ENCODE data around the gene ARRDC5.
"Not testable (repeated sequence)": the region's sequence is repeated elsewhere in the genome, so short reads cannot be mapped to it uniquely, and the experiment has no call there.

ARRDC5 gene

DNA sequence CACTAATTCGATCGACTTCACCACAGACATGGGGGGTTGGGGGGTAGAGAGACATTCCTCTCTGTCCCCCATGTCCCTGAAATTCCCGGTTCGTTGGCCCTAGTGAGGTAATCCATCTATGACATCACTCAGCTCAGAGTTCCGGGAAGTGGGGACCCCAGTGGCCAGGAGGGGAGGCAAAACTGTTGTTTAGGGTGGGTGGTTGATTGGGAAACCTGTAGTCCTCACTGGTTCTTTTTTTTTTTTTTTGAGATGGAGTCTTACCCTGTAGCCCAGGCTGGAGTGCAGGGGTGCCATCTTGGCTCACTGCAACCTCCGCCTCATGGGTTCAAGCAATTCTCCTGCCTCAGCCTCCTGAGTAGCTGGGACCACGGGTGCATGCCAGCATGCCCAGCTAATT lies at the start of gene ARRDC5:
Gene ARRDC5, minus strand, starts transcription at position 101 of the 400 bp plus-strand sequence. Its CDS starts 71 bp downstream, at position 30.
- DNase-seq (ENCODE audit: low spot score): no peak

DNA sequence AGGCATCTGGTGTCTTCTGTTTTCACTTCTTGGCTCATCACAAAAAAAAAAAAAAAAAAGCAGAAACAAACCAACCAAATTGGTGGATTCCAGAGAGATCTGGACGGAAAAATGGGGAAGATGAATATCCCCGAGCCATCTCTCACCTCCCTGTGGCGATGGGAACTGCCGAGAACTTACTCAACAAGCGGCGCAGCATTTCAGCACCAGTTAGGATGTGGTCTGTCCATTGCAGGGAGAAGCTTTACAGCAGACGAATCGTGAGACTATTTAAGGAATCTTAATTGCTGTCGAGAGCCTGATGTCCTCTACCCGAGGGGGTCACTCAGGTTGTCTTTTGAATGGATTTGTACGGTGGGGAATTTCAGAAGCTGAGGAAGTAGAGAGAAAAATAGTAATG lies 49.0 kb upstream of the ARRDC5 start:
- no peak for DNase-seq (ENCODE audit: low spot score)

DNA sequence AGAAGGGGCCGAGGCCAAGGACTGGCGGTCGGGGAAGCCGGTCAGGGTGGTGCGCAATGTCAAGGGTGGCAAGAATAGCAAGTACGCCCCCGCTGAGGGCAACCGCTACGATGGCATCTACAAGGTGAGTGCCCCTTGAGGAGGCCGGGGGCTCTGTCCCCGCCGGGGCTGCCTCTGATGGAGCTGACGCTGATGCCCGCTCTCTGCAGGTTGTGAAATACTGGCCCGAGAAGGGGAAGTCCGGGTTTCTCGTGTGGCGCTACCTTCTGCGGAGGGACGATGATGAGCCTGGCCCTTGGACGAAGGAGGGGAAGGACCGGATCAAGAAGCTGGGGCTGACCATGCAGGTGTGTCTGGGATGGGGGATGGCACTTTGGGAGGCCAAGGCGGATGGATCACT lies 48.0 kb upstream of the ARRDC5 start:
- not testable (repeated sequence) for DNase-seq (ENCODE audit: low spot score)

DNA sequence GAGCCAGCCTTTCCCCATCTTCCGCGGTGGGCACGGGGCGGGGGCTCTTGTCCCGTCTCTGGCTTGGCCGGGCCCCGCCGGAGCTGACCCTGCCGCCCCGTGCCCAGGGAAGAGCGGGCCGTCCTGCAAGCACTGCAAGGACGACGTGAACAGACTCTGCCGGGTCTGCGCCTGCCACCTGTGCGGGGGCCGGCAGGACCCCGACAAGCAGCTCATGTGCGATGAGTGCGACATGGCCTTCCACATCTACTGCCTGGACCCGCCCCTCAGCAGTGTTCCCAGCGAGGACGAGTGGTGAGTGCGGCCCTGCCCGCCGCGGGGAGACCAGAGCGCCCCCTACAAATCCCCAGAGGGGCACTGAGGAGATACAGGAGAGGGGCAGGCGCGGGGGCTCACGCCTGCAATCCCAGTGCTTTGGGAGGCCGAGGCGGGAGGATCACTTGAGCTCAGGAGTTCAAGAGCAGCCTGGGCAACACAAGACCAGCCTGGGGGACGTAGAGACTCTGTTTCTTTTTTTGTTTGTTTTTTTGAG lies 39.0 kb upstream of the ARRDC5 start:
- not testable (repeated sequence) for DNase-seq (ENCODE audit: low spot score)

DNA sequence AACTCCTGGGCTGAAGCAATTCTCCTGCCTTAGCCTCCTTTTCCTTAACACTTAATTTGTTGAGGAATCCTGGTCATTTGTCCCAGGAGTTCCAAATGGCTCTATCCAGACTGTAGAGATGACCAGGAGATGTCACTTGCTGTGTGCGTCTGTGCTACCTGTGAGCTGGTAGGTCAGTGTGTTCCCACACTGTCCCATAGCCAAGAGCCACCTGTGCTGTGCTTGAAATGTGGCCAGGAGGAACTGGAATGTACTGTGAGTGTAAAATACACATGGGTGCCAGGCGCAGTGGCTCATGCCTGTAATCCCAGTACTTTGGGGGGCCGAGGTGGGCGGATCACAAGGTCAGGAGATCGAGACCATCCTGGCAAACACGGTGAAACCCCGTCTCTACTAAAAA lies 36.8 kb upstream of the ARRDC5 start:
- no peak for DNase-seq (ENCODE audit: low spot score)

DNA sequence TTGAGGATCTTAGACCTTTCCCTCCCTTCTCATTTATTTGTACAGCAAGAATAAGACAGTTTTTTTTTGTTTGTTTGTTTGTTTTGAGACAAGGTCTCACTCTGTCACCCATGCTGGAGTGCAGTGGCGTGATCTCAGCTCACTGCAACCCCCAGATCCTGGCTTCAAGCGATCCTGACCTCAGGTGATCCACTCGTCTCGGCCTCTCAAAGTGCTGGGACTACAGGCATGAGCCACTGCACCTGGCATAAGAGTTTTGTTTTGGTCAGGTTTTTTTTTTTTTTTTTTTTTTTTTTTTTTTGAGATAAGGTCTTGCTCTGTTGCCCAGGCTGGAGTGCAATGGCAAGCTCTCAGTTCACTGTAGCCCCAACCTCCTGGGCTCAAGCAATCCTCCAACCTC lies 35.8 kb upstream of the ARRDC5 start:
- not testable (repeated sequence) for DNase-seq (ENCODE audit: low spot score)

DNA sequence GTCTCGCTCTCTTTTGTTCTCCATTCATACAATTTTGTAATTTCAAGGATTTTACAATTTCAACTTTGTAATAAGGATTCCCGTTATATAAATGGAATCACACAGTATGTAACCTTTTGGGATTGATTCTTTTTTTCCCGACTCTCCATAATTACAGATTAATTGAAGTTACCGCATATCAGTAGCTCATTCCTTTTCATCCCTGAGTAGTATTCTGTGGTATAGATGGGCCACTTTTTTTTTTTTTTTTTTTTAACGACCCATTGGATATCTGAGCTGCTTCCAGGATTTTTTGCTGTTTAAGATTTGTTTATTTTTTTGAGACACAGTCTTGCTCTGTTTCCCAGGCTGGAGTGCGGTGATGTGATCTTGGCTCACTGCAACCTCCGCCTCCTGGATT lies 34.4 kb upstream of the ARRDC5 start:
- no peak for DNase-seq (ENCODE audit: low spot score)

DNA sequence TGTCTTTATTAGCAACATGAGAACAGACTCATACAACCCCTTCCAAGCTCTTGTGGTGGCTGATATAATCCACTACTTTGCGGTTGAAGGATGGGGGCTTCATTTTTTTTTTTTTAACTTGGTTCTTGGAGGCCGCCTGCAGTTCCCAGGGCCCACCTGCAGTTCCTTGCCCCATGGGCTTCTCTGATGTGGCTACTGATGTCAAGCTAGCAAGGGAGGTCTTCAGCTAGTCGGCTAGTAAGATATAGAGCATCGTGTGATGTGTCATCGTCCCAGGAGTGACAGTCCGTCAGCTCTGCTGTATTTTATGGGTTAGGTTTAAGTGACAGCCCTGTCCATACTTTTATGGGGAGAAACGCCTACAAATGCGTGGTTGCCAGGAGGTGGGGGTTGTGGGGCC lies 32.7 kb upstream of the ARRDC5 start:
- DNase-seq (ENCODE audit: low spot score): no peak

DNA sequence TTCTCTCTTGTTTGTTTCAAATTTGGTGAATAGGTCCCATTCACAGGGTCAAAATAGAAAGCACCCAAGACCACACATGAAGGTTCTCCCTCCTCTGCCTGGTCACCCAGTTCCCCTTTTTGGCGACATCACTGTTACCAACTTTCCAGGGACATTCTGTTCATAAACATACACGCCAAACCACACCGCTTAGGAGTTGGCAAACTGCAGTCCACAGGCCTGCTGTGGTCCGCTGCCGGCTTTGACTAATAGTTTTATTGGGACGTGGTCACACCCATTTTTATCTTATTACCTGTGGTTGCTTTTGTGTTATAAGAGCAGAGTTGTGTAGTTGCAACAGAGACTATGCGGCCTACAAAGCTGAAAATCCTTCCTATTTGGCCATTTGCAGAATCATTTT lies 30.8 kb upstream of the ARRDC5 start:
- no peak for DNase-seq (ENCODE audit: low spot score)

DNA sequence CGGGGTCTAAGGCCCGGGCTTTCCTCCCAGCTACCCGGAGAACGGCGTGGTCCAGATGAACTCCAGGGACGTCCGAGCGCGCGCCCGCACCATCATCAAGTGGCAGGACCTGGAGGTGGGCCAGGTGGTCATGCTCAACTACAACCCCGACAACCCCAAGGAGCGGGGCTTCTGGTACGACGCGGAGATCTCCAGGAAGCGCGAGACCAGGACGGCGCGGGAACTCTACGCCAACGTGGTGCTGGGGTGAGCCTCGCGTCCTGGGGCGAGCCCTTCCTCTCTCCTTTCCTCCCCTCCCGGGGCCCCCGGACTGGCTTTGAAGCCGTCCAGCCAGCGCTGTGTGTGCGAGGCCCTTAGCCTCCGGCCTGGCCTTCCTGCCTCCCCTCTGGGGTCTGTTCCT lies 30.0 kb upstream of the ARRDC5 start:
- DNase-seq (ENCODE audit: low spot score): no peak

DNA sequence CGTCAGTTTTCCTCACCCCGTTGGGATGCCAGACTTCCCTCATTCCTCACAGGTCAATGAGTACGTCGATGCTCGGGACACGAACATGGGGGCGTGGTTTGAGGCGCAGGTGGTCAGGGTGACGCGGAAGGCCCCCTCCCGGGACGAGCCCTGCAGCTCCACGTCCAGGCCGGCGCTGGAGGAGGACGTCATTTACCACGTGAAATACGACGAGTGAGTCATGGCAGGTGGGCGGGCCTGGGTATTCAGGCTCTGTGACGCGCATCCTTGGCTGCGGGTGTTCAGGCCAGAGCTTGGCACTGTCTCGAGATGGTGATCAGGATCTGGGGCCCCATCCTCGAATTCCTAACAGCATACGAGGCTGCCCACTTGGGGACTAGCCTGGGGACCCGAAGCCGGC lies 28.0 kb upstream of the ARRDC5 start:
- DNase-seq (ENCODE audit: low spot score): no peak

DNA sequence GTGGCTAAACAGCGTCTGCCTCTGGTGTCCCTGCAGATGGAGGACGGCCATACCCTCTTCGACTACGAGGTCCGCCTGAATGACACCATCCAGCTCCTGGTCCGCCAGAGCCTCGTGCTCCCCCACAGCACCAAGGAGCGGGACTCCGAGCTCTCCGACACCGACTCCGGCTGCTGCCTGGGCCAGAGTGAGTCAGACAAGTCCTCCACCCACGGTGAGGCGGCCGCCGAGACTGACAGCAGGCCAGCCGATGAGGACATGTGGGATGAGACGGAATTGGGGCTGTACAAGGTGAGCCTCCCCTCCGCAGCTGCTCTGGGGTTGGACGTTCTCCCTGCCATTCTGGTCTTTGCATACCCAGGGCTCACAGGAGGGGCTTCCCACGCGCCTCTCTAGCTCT lies 26.5 kb upstream of the ARRDC5 start:
- no peak for DNase-seq (ENCODE audit: low spot score)

DNA sequence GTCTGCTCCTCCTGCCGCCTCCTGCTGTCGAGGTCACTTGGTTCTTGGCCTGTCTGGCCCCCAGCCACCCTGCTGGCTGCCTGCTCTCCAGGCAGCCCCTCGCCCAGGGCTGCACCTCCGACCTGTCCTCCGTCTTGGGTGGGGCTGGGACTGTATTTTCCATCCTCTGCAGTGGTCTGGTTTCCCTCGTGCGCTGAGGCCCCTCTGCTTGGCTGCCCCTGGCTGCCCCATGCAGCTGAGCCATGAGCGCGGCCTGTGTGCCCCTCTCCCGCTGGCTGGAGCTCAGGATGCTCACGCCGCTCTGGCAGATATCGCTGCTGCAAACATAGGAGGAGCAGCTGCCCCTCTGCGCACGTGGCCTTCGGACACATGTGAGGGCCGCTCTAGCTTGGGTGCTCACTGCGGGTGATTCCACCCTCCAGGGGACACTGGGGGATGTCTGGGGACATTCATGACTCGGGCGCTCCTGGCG lies 20.6 kb upstream of the ARRDC5 start:
- DNase-seq (ENCODE audit: low spot score): no peak

DNA sequence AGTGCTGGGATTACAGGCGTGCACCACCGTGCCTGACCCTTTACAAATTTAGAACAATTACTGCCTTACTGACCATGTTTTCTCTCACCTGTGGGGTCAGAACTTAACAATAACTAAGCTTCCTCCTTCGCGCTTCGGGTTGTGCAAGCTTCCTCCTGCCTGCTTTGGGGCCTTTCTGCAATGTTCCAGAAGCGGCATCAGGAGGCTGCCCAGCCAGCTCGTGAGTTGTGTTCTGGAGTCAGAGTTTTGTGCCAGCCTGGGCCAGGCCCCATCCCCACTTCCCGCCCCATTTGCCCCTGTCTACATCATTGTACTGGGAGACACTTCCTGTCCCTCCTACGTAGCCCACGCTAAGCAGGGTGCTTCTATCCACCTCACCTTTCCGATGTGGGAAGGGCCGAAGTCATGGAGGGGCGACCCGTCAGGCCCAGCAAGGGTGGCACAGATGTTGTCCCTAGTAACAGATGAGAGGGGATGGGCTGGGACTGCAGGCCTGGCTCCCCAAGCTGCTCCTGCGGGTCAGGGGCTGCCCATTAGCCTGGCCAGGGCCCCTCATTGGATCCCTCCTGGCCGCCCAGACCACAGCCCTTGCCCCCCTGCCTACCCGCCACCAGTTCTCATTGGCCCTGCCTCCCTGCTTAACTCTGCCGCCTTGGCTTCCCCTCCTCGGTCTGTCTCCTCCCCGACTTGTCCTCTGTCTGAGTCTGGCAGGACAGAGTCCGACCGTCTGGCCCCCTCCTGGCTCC lies 20.0 kb upstream of the ARRDC5 start:
- DNase-seq (ENCODE audit: low spot score): no peak

DNA sequence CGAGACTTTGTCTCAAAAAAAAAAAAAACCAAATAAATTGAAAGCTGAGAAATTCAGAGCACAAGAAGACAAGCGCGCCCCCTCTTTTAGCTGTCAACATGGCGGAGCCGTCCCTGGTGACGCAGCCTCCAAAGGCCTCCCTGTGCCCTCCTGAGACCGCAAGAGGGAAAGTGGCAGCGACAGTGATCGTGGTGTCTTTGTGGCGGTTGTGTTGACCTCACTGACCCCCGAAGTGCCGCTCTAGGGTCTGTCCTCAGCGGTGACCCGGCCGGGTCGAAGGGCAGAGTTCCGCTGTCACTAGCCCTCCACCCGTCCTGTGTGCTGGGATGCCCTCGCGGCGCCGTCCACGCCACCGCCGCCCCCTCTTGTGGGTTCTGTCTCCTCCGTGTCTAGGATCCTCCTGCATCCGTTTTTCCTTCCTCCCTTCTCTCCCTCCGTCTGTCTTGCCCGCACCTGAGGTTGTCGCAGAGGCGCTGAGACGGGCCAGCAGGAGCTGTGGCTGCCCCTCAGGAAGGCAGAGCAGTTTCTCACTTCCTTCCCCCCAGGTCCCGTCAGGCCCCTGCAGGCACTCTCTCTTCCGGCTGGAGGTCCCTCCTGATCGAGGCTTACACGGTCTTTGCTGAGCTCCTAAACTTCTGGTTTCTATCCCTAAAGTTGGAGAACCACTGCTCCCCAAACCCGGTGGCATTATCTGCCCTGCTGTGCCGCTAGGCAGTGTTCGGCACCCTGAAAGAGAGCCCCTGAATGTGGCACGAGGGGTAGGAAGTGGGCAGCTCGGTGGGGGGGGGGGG lies 13.8 kb upstream of the ARRDC5 start:
- DNase-seq (ENCODE audit: low spot score): no peak

DNA sequence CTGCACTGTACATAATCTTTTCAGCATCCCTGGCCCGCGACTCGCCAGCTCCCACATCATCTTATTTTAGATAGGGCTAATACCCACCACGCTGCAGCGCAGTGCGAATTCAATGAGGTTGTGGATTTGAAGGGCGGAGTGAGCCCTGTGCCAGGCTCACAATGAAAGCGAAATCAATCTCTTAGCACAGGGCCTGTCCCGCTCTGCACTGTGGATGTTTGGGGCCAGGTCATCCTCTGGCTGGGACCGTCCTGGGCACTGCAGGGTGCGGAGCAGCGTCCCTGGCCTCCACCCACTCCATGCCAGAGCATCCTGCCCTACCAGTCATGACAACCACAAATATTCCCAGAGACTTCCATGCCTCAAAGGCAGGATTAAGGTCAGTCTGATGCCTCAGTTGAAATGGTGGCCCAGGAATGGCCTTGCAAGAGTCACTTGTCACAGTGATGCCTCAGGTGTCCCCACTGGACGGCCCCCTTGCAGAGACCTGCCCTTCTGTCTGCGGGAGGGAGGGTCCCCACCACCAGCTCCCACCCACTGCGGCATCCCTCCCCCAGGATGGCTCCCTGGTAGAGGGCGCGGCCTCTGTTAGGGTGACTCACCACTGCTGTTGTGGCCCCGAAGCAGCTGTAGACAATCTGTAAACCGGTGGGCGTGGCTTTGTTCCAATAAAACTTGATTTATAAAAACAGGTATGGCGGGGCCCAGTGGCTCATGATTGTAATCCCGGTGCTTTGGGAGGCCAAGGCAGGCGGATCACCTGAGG lies 12.2 kb upstream of the ARRDC5 start:
- no peak for DNase-seq (ENCODE audit: low spot score)

DNA sequence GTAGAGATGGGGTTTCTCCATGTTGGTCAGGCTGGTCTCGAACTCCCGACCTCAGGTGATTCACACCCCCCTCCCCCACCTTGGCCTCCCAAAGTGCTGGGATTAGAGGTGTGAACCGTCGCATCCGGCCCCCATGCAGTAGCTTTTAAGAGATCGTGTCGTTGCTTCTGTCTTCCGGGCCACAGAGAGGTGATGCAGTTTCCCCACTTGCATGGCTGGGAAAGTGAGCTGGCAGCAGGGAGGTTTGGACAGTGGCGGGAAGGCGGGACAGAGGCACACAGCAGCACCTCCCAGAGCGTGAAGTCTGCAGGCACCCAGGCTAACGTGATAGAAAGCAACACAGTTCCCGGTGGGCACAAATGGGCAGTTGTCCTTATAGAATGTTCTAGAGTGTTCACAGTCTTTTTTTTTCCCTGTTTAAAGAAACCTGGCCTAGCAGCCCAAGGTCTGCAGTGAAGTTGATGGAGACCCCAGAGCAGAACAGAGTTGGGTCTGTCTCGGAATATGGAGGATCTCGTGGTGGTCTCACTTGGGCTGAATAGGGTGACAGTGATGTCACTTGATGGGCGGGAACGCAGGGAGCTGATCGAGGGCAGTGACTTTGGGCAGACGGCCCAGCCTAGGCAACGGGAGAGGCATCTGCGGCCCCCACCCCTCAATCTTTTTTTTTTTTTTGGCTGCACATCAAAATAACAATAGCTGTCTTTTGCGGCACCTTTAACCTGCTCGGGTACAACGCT lies 11.5 kb upstream of the ARRDC5 start:
- no peak for DNase-seq (ENCODE audit: low spot score)

DNA sequence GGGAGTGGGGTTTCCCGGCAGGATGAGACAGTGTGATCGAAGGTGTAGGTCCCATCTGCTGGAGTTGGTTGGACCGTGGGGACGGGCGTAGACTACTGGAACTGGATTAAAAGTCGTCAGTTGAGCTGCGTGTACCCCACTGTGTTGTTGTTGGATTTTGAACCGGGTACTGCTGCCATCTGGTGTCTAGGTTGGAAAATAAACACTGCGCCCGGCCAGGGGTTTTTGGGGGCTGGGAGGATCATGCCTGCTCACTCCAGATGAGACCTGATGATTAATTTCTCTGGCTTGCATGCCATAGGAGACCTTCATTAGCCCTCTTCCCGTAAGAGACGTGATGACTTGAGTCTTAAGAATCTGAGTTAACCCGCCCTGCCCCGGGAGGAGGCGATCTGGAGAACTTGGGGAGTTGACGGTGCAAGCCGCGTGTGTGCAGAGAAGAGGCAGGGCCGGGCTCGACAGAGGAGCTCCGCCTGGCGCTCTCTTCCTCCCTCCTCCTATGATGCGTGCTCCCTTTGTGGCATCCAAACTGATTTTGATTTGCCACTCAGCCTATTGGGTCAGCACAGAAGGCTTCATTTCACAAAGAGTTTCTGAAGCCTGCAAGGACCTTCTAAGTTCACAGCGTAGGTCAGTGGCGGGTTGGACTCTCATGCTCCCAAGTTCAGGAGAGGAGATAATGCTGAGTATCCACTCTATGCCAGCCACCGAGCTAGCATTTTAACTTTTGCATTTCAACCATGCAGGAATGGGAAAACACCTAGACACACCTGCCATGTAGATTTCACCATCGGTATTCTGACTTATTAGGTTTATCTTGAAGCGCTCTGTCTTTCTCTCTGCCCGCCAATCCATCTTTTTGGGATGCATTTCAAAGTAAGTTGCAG lies 9.3 kb upstream of the ARRDC5 start:
- DNase-seq (ENCODE audit: low spot score): peak; percentile 81

DNA sequence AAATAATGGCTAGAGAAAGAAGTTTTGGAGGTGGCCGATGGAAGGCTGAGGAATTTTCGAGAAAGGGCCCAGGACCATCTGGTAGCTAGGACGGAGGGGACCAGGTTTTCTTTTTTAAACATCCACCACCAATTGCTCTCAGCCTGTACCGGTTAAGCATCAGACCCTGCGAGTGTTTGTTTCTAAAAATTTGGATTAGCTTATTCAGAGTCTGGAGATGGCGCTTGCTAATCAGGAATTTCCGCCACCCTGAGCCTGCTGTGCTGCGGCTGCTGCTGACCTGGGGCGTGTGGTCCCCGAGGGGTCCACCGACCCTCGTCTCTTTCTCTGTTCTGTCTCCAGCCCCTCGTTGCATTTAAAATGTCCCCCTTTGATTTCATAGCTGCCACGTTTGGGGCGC lies 8.6 kb upstream of the ARRDC5 start:
- no peak for DNase-seq (ENCODE audit: low spot score)

DNA sequence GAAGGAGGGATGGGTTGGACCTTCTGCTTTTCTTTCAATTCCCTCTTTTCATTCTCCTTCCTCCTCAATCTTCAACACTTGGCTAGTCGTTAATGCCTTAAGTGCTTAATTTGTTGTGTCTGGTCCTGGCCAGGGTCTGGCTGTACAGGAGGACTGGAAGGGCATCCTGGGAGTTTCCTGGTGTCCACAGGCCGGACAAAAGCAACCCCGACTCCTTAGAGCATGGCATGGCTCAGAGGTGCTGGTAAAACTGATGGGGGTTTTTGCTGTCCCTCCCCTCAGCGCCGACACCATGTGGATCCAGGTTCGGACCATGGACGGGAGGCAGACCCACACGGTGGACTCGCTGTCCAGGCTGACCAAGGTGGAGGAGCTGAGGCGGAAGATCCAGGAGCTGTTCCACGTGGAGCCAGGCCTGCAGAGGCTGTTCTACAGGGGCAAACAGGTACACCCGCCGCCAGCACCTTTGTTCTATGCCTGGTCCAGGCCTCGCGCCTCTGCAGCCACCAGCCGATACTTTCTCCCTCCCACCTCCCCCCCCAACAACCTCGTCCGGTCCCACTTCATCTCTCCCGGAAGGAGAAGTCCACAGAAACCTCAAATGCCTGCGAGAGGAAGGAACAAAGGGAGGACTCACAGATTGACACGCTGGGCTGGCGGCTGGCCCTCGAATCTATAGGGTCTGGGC lies 8.0 kb upstream of the ARRDC5 start:
- DNase-seq (ENCODE audit: low spot score): peak; percentile 40
